OCI-LY1 (cell line): ENCODE data around the gene CHMP5.

ENCODE experiments used
- H2AFZ ChIP-seq: fragments of 200-600 bp; sonication (generic), shearing (Covaris generic); 2 replicates; pipeline ENCODE4 v1.6.0; 2014; ENCODE audit warnings: antibody characterized with exemption, mild to moderate bottlenecking, low read length
- H3F3A ChIP-seq: fragments of 200-600 bp; sonication (generic), shearing (Covaris generic); 2 replicates; pipeline ENCODE4 v1.6.0; 2014; ENCODE audit warnings: mild to moderate bottlenecking, antibody characterized with exemption, low read length, moderate library complexity; ENCODE audit not compliant: insufficient read depth
- H3K27ac ChIP-seq: fragments of 200-600 bp; sonication (generic); 2 replicates; pipeline ENCODE4 v1.5.1; 2014; ENCODE audit warnings: low read length, mixed run types, mild to moderate bottlenecking, low read depth; ENCODE audit not compliant: poor library complexity, severe bottlenecking
- H3K27me3 ChIP-seq: fragments of 200-600 bp; sonication (generic); 2 replicates; pipeline ENCODE4 v1.6.0; 2014; ENCODE audit warnings: antibody characterized with exemption, mild to moderate bottlenecking, low read length, moderate library complexity; ENCODE audit not compliant: insufficient read depth
- H3K36me3 ChIP-seq: fragments of 200-600 bp; sonication (generic); 2 replicates; pipeline ENCODE4 v1.6.1; 2014; ENCODE audit warnings: mild to moderate bottlenecking, antibody characterized with exemption, low read length, moderate library complexity, mixed read lengths; ENCODE audit not compliant: insufficient read depth
- H3K4me1 ChIP-seq: fragments of 200-600 bp; sonication (generic); 2 replicates; pipeline ENCODE4 v1.5.1; 2014; ENCODE audit warnings: mild to moderate bottlenecking, low read length, moderate library complexity; ENCODE audit not compliant: insufficient read depth, severe bottlenecking
- H3K4me2 ChIP-seq: fragments of 200-600 bp; sonication (generic), shearing (Covaris generic); 2 replicates; pipeline ENCODE4 v1.6.1; 2014; ENCODE audit warnings: low read length
- H3K4me3 ChIP-seq: fragments of 200-600 bp; sonication (generic); 2 replicates; pipeline ENCODE4 v1.5.1; 2014; ENCODE audit warnings: low read length, low read depth, mild to moderate bottlenecking, mixed read lengths; ENCODE audit not compliant: poor library complexity, severe bottlenecking
- H3K79me2 ChIP-seq: fragments of 200-600 bp; shearing (Covaris generic); 2 replicates; pipeline ENCODE4 v1.6.1; 2016; ENCODE audit warnings: mixed run types, low read length, mixed read lengths; ENCODE audit not compliant: insufficient read depth
- H3K9ac ChIP-seq: fragments of 200-600 bp; sonication (generic), shearing (Covaris generic); 2 replicates; pipeline ENCODE4 v1.6.1; 2014; ENCODE audit warnings: mild to moderate bottlenecking, low read length, mixed read lengths
- H3K9me2 ChIP-seq: fragments of 200-600 bp; sonication (generic), shearing (Covaris generic); 2 replicates; pipeline ENCODE4 v1.6.1; 2014; ENCODE audit warnings: low read depth, mild to moderate bottlenecking, low read length, mixed read lengths
- H3K9me3 ChIP-seq: fragments of 200-600 bp; shearing (Covaris generic); 2 replicates; pipeline ENCODE4 v1.6.1; 2014; ENCODE audit warnings: low read length, mixed read lengths
- H4K20me1 ChIP-seq: fragments of 200-600 bp; sonication (generic), shearing (Covaris generic); 2 replicates; pipeline ENCODE4 v1.6.0; 2016; ENCODE audit warnings: mild to moderate bottlenecking, low read length; ENCODE audit not compliant: insufficient read depth
- EZH2 ChIP-seq: fragments of 200-600 bp; sonication (generic), shearing (Covaris generic); IDR thresholded peaks from 2 replicates; pipeline ENCODE4 v1.8.0; 2017; ENCODE audit warnings: borderline replicate concordance, mixed run types, mild to moderate bottlenecking, antibody characterized with exemption, low read length, moderate library complexity, mixed read lengths
- TF ChIP-seq, protein P1 (sequence below): fragments of 200-600 bp; sonication (generic), shearing (Covaris generic); IDR thresholded peaks from 2 replicates; pipeline ENCODE4 v1.5.1; 2017; ENCODE audit warnings: mild to moderate bottlenecking, antibody characterized with exemption, low read length, moderate library complexity, mixed read lengths

CHMP5 gene

DNA sequence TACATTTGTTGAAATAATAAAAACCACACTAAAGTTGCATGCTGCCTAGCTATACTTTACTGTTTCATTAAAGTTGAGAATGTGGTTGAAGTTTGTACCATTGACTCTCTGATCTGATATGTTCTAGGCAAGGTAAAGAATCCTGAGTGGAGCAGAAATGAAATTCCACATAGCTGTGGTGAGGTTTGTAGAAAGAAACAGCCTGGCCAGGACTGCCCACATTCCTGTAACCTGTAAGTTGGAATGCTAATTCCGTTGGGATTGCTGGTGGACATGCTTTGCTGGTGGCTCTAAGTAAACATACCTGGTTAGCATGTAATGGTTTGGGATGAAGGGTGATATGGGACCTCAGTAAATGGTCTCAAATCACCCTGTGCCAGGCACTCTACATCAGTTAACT, 42.2 kb downstream of the CHMP5 start:
- no peak overlapping the region for H2AFZ ChIP-seq
- H3K27me3 ChIP-seq, result no peaks in the 10 kb centered on the region
- H3K27ac ChIP-seq, result no peak overlapping the region
- H3K9me3 ChIP-seq, result no peaks in the 10 kb centered on the region
- H3K79me2 ChIP-seq, result no peaks in the 10 kb centered on the region
- H3K4me2 ChIP-seq, result no peak overlapping the region
- H3K4me3 ChIP-seq, result no peak overlapping the region
- no peaks in the 10 kb centered on the region for H3K9me2 ChIP-seq
- no peaks in the 10 kb centered on the region for H3K4me1 ChIP-seq
- TF ChIP-seq, protein P1, sequence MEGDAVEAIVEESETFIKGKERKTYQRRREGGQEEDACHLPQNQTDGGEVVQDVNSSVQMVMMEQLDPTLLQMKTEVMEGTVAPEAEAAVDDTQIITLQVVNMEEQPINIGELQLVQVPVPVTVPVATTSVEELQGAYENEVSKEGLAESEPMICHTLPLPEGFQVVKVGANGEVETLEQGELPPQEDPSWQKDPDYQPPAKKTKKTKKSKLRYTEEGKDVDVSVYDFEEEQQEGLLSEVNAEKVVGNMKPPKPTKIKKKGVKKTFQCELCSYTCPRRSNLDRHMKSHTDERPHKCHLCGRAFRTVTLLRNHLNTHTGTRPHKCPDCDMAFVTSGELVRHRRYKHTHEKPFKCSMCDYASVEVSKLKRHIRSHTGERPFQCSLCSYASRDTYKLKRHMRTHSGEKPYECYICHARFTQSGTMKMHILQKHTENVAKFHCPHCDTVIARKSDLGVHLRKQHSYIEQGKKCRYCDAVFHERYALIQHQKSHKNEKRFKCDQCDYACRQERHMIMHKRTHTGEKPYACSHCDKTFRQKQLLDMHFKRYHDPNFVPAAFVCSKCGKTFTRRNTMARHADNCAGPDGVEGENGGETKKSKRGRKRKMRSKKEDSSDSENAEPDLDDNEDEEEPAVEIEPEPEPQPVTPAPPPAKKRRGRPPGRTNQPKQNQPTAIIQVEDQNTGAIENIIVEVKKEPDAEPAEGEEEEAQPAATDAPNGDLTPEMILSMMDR, result no peak
- no peak for TF ChIP-seq EZH2
- H3F3A ChIP-seq, result no peaks in the 10 kb centered on the region
- no peak overlapping the region for H3K9ac ChIP-seq
- H4K20me1 ChIP-seq, result no peaks in the 10 kb centered on the region
- peaks cover 100% of the 10 kb centered on the region for H3K36me3 ChIP-seq

DNA sequence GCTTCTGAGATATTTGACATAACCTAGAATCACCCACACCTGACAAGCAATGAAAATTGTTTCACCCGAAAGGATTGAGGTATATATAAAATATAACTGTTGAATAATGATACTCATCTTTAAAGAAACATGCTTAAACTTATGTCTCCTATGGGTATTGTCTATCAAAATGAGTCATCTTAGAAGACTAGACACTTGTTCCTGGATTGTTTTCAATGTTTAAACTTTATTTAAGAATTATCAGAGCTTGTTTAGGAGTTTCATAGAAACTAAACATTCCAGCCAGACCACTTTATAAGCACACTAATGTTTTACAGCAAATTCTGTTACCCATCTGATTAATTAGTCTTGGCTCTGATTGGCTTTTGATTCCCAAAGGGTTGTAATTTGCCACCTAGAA, 45.1 kb downstream of the CHMP5 start:
- no peak for TF ChIP-seq EZH2
- TF ChIP-seq, protein P1, result no peak
- H3K79me2 ChIP-seq, result no peaks in the 10 kb centered on the region
- no peaks in the 10 kb centered on the region for H3K27me3 ChIP-seq
- no peaks in the 10 kb centered on the region for H3K9me3 ChIP-seq
- H3K36me3 ChIP-seq, result peaks cover 100% of the 10 kb centered on the region
- no peaks in the 10 kb centered on the region for H4K20me1 ChIP-seq
- H3K4me1 ChIP-seq, result no peaks in the 10 kb centered on the region
- no peak overlapping the region for H2AFZ ChIP-seq
- no peak overlapping the region for H3K4me3 ChIP-seq
- H3K9me2 ChIP-seq, result no peaks in the 10 kb centered on the region
- H3K4me2 ChIP-seq, result no peak overlapping the region
- H3K9ac ChIP-seq, result no peak overlapping the region
- H3F3A ChIP-seq, result no peaks in the 10 kb centered on the region
- no peak overlapping the region for H3K27ac ChIP-seq

DNA sequence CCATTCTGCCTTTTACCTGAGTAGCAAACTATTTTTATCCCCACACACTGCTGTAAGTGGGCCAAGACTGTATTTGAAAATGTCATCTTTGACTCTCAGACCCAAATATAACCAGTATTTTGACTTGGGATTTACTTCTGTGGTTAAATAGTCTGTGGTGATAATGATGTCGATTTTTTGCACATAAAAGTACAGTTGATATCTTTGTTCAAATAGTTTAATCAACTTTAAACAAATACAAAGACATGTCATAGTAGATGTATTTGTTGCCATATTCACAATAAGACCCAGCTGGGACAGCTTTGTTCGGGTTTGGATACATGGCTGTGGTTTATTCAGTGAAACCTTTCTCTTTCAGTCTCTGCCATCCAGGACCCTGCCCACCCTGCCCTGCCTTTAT, 45.9 kb downstream of the CHMP5 start:
- H3K4me3 ChIP-seq, result no peak overlapping the region
- no peaks in the 10 kb centered on the region for H3K4me1 ChIP-seq
- peaks cover 100% of the 10 kb centered on the region for H3K36me3 ChIP-seq
- H3K4me2 ChIP-seq, result no peak overlapping the region
- H3K9me2 ChIP-seq, result no peaks in the 10 kb centered on the region
- no peaks in the 10 kb centered on the region for H3K27me3 ChIP-seq
- H3K9ac ChIP-seq, result no peak overlapping the region
- TF ChIP-seq, protein P1, result no peak
- no peak for TF ChIP-seq EZH2
- no peaks in the 10 kb centered on the region for H4K20me1 ChIP-seq
- H2AFZ ChIP-seq, result no peak overlapping the region
- no peaks in the 10 kb centered on the region for H3F3A ChIP-seq
- no peaks in the 10 kb centered on the region for H3K9me3 ChIP-seq
- no peak overlapping the region for H3K27ac ChIP-seq
- H3K79me2 ChIP-seq, result no peaks in the 10 kb centered on the region
